Inflammatory macrophage treated with lipopolysaccharide for 1 hour (primary cell): ENCODE data around the gene BTAF1.
A peak's percentile ranks its signal among the peaks of the same experiment; 100 is the strongest.
"Not testable (repeated sequence)": the region's sequence is repeated elsewhere in the genome, so short reads cannot be mapped to it uniquely, and the experiment has no call there.

Experiments
- DNase-seq, 2 donors: peaks; one replicate each; pipeline ENCODE4 v3.0.0-alpha.2; 2020 to 2022

Gene BTAF1

DNA sequence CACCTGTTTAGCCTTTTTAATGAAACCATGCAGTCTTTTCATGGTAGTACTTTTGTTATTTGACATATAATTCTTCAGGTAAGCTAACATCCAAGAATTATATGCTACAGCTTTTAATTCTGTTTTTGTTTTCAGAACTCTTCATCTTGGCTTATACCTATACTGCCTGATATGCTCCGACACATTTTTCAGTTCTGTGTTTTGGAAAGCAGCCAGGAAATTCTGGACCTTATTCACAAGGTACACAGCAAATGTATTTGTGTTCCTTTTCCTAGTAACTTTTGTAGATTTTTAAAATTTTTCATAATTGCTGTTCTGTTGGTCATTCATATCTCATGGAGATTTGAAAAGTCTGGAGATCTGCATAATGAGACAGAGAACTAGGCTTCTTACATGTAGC lies 56.7 kb downstream of the BTAF1 start:
- DNase-seq = no peak

DNA sequence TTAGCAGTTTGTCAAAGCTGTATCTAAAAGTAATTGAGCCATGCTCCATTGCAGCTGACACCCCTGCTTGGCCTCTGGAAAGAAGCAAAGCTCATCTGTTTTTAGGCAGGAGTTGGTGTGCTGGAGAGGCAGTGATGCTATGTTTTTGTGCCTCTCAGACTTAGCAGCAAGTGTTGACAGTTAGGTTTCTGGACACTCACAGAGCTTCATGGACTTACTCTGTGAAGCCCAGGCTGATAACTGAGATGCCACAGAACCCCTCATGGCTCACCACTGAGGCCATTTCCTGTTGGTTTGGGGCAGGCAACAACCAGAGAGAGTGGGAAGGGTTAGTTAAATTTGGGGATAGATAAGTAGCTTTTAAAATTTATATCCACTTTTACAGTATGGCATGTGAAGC lies 59.8 kb downstream of the BTAF1 start:
- no peak for DNase-seq

DNA sequence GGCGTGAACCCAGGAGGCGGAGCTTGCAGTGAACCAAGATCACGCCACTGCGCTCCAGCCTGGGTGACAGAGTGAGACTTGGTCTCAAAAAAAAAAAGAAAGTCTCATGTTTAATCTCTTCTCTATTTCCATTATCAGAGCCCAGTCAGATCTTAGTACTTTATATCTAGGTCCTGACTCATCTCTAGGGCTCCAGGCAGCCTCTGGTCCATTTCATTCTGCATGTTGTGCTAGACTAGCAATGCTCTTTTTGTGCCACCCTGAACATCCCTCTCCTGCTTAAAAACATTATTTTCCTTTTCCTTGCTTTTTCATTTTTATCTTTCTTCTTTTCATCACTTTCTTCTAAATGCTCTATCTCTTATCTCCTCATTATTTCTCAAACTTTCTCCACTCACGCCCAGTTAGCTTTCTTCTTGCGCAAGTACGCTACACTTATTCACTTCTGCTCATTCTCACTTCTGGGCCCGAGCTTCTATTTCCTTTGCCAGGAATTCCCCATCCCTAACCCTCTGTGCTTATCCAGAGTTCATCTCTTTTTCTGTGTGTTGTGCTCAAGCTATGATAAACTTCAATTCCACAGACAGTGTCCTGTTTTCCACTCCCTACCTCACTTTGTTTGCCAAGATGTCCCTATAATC lies 63.9 kb downstream of the BTAF1 start:
- DNase-seq = peak; percentile 7 to 23

DNA sequence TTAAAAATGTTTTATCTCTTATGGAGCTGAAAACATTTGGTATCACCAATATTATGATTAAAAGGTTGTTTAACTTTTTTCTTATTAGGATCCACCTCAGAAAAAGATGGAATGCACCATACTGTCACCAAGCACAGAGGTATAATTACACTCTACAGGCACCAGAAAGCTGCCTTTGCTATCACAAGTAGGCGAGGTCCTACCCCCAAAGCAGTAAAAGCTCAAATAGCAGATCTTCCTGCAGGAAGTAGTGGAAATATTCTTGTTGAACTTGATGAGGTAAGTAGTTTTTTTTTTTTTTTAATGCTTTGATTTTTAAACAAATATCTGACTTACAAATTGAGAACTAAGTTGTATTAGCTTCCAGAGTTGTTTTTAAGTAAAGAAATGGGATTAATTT lies 68.5 kb downstream of the BTAF1 start:
- no peak for DNase-seq

DNA sequence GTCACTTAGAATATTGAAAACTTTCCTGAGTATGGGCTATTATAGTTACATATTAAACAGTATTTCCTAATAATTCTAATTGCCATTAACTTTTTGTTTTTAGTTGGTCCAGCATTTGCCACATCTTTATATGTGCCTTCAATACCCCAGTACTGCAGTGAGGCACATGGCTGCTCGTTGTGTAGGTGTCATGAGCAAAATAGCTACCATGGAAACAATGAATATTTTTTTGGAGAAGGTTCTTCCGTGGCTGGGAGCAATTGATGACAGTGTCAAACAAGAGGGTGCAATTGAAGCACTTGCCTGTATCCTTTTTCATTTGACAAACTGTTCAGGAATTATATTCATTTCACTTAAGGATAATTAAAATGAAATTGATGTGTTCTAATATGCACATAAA lies 72.7 kb downstream of the BTAF1 start:
- DNase-seq = no peak

DNA sequence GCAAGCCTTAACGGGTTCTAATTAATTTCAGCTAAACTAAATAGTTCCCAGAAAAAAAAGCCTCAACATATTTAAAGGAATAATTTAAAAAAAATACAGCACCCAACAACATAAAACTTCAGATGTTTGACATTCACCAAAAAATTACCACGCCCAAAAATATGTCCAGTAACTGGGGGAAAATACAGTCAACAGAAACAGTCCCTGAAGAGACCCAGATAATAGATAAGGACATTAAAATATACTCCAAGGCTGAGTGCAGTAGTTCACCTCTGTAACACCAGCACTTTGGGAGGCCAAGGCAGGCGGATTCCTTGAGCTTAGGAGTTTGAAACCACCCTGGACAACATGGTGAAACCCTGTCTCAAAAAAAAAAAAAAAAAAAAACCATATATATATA lies 78.0 kb downstream of the BTAF1 start:
- no peak for DNase-seq

DNA sequence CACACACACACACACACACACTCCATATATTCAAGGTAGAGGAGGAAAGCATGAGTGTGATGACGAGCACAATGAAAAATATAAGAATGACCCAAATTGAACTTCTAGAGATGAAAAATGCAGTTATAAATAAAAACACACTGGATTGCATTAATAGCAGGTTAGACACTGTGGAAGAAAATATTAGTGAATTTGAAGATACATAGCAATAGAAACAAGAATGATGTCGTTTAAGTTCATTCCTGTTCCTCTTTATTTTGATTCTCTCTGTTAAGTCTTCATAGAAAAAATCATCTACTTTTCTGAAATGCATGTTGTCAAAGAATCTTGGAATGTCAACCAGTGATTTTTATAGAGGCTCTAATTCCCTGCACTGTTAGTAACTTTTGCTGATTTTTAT lies 78.4 kb downstream of the BTAF1 start:
- no peak for DNase-seq

DNA sequence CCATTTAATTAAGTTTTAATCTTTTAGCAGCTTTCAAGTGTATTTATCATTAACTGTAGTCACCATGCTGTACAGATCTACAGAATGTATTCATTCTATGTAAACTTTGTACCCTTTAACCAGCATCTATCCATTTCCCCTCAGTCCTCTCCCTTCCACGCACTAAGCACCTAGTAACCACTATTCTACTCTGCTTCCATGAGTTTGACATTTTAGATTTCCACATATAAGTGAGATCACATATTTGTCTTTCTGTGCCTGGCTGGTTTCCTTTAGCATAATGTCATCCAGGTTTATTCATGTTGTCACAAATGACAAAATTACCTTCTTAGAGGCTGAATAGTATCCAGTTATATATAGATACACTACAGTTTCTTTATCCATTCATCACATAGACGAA lies 79.7 kb downstream of the BTAF1 start:
- no peak for DNase-seq

DNA sequence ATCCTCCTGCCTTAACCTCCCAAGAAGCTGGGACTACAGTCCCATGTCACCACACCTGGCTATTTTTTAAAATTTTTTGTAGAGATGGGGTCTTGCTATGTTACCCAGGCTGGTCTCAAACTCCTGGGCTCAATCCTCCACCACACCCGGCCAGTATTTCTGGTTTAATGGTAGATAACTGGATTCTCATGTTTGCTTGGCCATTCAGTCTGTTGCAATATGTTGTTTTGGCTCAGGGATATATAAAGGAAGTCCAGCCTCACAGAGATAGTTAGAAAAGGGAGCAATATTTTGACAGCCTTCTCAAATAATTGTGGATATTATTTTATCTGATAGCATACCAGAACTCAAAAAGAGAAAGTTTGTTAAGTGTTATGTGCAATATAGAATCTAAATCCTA lies 82.4 kb downstream of the BTAF1 start:
- DNase-seq = no peak

DNA sequence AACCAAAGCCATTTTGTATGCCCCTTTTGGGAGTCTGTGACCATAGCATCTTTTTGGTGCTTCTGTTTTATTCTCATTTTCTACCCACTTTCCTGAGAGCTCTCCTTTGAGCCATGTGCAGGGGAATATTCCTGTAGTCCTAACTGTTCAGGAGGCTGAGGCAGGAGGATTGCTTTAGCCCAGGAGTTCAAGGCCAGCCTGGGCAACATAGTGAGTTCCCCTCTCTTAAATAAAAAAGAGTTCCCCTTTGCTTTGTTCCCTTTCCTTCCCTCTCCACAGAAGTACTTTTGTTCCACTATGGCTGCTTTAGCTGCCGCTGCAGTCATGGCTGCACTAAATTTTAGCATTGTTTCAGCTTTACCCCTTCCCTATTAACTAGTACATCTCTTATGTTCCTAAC lies 85.9 kb downstream of the BTAF1 start:
- no peak for DNase-seq

DNA sequence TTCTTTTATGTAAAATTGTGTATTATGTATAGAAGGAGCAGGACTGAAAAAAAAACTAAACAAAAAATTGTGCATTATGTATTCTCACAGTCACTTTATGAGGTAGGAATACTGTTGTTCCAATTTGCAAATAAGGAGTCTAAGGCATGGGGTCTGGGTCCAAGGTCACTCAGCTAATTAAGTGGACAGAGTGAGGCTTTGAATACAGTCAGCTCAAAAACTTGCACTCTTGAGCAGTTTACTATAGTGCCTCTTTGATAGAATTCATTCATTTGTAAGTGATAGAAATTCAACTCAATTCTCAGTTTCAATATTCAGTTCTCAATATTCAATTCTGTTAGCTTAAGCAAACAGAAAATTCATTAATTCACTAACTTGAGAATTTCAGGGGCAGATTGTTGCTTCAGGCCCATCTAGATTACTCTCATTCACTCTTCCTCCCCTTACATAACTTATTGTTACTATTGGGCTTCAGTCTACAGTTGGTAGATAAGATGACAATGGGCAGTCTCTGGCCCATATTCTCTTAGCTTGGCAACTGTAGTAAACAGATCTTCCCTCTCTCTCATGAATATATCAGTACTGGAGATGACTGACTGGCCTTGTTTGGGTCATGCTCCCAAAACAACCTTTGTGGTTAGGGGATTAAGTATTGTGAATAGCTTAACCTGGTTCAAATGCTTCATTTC lies 86.6 kb downstream of the BTAF1 start:
- DNase-seq = no peak

DNA sequence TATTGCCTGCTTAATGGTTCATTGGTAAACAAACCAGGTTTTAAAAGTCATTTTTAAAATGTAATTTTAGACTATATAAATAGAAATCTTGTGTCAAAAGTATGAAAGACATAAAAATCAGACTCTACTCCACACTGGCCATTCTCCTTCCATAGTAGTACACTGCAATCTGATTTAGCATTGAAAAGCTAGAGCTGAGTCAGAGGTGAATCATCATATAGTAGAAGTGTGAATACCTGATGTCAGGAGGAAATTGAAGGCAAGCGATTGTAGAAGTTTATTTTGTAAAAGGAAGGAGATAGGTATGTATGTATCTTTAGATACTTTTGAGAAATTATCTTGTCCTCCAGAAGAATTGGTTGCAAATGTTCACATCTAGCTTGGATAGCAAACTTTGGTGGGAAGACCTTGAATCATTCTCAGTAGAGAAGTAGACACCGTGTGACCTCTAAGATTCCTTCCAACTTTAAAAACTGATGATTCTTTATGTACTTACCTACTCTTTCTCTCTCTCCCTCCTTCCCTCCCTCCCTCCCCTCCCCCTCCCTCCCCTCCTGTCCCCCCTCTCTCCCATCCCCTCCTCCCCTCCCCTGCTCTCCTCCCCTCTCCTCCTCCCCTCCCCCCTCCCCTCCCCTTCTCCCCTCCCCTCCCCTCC lies 88.1 kb downstream of the BTAF1 start:
- DNase-seq = no peak

DNA sequence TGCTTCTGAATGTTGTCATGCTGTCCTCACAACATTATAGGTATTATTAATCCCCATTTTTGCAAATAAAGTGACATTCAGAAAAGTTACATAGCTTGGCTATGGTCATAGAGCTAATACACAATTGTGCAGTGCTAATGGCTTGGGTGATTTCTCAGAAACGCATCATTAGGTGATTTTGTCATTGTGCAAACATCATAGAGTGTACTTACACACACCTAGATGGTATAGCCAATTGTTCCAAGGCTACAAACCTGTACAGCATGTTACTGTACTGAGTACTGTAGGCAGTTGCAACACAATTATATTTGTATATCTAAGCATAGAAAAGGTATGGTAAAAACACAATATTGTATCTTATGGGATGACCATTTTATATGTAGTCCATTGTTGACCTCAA lies 91.0 kb downstream of the BTAF1 start:
- no peak for DNase-seq

DNA sequence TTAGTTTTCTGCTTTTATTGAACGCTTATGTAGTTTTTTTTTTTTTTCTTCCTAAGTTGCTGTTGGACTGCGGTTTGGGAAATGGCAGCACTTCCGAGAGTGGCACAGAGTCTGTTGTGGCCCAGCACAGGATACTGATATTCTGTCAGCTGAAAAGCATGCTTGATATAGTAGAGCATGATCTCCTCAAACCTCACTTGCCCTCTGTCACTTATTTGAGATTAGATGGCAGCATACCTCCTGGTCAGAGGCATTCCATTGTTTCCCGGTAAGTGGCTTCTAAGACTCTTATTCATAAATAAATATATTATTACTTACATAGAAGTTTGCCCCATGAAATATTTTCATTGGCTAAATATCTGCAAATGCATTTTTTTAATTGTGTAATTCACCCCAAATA lies 101.1 kb downstream of the BTAF1 start:
- DNase-seq = no peak

DNA sequence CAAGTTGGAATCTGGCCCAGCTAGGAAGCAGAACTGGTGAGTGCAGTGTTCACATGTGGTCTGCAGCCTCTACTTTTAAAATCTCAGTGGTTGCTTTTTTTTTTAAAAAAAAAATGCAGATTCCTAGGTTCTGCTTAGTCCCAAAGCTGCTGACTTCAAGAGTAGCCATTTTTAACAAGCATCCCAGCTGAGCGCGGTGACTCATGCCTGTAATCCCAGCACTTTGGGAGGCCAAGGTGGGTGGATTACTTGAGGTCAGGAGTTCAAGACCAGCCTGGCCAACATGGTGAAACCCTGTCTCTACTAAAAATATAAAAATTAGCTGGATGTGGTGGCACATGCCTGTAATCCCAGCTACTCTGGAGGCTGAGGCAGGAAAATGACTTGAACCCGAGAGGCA lies 101.8 kb downstream of the BTAF1 start:
- DNase-seq = not testable (repeated sequence)

DNA sequence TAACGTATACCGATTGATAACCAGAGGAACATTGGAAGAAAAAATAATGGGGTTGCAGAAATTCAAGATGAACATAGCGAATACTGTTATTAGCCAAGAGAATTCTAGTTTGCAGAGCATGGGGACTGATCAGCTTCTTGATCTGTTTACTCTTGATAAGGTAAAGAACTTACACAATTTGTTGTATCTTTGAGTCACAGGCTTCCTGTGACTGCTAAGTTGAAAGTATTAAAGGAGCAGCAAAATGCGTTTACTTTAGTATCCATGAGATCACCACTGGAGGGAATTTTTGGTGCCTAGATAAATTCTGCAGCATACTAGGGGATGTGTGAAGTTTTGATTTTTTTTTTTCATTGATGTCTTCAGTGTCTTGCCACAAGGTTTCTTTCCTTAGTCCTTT lies 103.6 kb downstream of the BTAF1 start:
- DNase-seq = no peak

DNA sequence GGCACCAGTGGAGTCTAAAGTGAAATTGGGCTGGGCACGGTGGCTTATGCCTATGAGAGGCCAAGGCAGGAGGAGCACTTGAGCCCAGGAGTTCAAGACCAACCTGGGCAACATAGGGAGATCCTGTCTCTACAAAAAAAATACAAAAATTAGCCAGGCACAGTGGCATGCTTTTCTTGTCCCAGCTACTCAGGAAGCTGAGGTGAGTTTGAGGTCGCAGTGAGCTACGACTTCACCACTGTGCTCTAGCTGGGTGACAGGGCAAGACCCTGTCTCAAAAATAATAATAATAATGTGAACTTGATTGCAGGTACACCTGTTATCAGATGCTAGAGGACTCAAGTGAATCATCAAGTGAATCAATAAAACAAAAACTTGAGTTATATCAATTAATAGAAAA lies 108.0 kb downstream of the BTAF1 start:
- DNase-seq = no peak

DNA sequence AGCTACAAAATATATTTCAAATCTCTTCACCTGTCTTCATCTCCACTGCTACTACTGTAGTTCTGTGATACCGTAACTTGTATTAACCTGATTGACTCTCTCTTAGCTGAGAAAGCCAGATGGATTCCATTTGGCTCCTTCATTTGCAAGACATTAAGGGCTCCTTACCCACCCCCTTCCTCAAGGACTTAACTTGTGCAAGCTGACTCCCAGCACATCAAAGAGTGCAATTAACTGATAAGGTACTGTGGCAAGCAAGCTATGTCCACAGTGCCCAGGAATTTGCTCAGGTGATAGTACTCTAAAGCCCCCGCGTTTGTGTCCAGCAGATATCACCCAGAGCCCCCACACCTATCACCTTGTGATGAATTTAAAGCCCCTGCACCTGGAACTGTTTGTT lies 109.5 kb downstream of the BTAF1 start:
- DNase-seq = not testable (repeated sequence)

DNA sequence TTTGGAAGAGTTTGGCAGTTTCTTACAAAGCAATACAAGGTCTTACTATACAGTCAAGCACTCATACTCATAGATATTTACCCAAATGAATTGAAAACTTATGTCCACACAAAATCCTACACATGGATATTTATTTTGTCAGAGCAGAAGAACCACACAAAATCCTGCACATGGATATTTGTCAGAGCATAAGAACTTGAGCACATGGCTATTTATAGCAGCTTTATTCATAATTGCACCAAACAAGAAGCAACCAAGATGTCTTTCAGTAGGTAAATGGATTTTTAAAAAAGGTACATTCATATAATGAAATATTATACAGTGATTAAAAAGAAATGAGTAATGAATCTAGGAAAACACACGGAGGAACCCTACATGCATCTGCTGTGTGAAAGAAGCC lies 115.4 kb downstream of the BTAF1 start:
- no peak for DNase-seq

DNA sequence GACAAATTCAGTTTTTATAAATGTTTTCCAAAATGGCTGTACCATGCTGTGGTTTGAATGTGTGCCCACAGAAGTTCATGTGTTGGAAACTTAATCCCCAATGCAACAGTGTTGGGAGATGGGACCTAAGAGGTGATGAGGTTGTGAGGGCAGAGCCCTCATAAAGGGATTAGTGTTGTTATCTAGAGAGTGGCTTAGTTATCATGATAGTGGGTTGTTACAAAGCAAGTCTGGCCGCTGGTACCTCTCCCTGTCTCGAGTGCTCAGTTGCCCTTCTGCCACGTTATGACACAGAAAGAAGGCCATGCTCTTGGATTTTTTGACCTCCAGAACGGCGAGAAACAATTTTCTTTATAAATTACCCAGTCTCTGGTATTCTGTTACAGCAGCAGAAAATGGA lies 119.0 kb downstream of the BTAF1 start:
- DNase-seq = no peak

DNA sequence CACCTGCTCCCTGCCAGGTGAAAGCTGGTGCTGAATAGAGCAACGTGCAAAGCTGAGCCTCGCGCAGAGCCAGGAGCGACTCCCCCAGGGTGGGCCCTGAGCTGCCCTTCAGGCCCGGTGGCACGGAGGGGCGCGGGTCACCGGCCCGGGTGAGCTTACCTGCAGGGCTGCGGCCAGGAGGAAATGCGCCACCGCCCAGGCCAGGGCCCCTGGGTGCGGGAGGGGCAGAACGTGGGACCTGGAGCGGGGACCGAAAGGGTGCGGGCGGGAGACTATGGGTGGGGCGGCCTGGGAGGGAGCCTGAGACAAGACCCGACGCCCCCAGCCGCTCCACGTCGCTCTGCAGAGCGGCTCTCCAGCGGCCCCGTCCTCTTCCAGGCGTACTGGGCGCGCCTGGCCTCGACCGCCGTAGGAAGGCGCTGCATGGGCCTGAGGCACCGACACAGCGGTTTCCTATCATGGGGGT lies 122.1 kb downstream of the BTAF1 start:
- DNase-seq = no peak

DNA sequence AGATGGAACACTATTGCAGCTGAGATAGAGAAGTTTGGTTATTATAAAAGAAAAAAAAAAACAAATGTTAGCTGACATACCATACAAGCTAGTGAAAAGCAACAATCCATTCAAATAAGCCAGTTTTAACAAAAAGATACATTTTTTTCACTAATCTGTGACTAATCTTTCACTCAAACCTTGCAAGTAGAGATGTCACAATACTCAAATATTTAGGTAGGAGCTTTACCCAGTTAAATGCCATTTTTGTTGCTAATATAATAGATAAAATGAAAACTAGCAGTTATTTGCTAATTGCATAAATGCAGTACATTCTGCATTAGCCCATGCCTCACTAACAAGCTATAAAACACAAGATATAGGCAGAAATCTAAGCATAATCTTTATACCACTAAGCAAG lies 123.6 kb downstream of the BTAF1 start:
- DNase-seq = no peak

DNA sequence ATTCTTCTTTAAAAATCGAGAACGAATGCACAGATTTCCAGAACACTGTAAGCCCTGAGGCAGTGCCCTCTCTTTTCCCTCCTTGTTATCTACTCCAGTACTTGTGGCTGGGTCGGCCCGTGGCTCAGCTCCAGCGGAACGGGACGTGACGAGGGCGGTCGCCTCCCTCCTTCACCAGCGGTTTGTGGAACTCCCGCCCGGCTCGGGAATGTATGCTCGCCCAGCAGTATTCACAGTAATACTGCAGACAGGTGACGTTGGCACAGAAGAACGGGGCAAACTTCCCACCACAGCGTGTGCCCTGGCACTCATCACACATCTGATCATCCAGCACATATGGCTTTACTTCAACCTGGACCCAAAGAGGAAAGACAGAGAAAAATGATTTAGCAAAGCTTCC lies 128.5 kb downstream of the BTAF1 start:
- DNase-seq = no peak

DNA sequence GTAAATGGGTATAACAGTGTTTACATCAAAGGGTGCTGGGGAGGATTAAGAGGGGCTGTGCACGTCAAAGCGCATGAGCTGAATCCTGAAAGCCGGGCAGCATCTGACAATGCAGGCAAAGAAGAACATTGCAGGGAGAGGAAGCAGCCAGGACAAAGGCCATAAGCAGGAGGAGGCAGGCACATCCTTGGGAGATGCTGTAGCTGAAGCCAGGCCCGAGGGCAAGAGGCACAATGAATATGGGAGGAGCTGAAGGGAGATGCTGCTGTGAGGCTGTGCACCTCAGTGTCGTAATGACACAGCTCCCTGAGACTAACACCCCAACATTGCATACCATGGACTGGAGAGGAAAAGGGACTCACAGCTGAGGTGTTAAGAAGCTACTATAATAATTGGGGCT lies 129.2 kb downstream of the BTAF1 start:
- DNase-seq = no peak

DNA sequence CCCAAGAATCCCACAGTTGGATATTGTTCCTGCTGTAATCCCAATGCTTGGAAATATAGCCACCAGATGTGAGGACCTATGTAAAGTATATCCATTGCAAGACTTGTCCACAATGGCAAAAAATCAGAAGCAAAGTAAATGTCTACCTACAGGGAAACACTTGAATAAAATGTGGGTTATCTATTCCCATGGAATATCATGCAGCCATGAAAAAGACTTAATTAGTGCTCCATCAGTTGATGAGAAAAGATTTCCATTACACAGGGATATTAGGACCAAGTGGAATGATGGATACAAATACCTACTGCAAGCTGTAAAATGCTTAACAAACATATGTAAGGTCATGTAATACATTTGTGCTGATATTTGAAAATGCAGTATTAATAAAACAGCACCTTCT lies 131.2 kb downstream of the BTAF1 start:
- DNase-seq = no peak
